Nucleus accumbens (tissue), 56 donors: Measurements from ENCODE around the gene PCCB.

Experiments used
- DNase-seq, 56 donors: peaks; one replicate each; lab custom pipeline; 2025; lab: John Stamatoyannopoulos, UW

The PCCB gene

GRCh38 chr3:136378011-136378410 lies 127.9 kb downstream of the PCCB start:
- DNase-seq = no peak
